ENCODE measurements around the gene IARS1. TPM values are rescaled to one million over a fixed set of nuclear protein-coding genes. Genes with fewer than 3 reads are reported as not detected.
A peak's percentile ranks its signal among the peaks of the same experiment; 100 is the strongest.

Gene IARS1
- polyA plus RNA-seq, 3 donors = 98.6 to 116 (median 115) TPM

GRCh38 chr9:92265154-92265553, 28.3 kb downstream of the IARS1 start:
- no peak for DNase-seq (ENCODE audit: extremely low read depth in 1 of 11, low read depth in 9 of 11, low spot score in 4 of 11)

- DNase-seq (ENCODE audit: extremely low read depth in 1 of 11, low read depth in 9 of 11, low spot score in 4 of 11) = no peak
Observed at GRCh38 chr9:92263131-92263530, 30.4 kb downstream of the IARS1 start.

GRCh38 chr9:92257327-92257726, 36.2 kb downstream of the IARS1 start:
- DNase-seq (ENCODE audit: extremely low read depth in 1 of 11, low read depth in 9 of 11, low spot score in 4 of 11) = no peak

- peak in 6 of 11 donors; percentile 33 to 54 (median 46) for DNase-seq (ENCODE audit: extremely low read depth in 1 of 11, low read depth in 9 of 11, low spot score in 4 of 11)
Observed at GRCh38 chr9:92254381-92255337, 38.8 kb downstream of the IARS1 start.

- DNase-seq (ENCODE audit: extremely low read depth in 1 of 11, low read depth in 9 of 11, low spot score in 4 of 11) = no peak
Observed at GRCh38 chr9:92253656-92254055, 39.8 kb downstream of the IARS1 start.

- no peak for DNase-seq (ENCODE audit: extremely low read depth in 1 of 11, low read depth in 9 of 11, low spot score in 4 of 11)
Observed at GRCh38 chr9:92247981-92248380, 45.5 kb downstream of the IARS1 start.

- no peak for DNase-seq (ENCODE audit: extremely low read depth in 1 of 11, low read depth in 9 of 11, low spot score in 4 of 11)
Observed at GRCh38 chr9:92247296-92247695, 46.2 kb downstream of the IARS1 start.

- DNase-seq (ENCODE audit: extremely low read depth in 1 of 11, low read depth in 9 of 11, low spot score in 4 of 11) = no peak
Observed at GRCh38 chr9:92245005-92245797, 48.3 kb downstream of the IARS1 start.

Other genes with a start within 250 kb of the IARS1 start
- gene SPTLC1, start 178.3 kb downstream of the IARS1 start, polyA plus RNA-seq (ENCODE audit: insufficient read length in 3 of 3) = 10 to 100 TPM; 85.3 to 98.0 (median 92.2) TPM
- 10 to 100 TPM; 41.8 to 61.8 (median 48.8) TPM for gene NOL8, start 31.7 kb upstream of the IARS1 start, polyA plus RNA-seq (ENCODE audit: insufficient read length in 3 of 3)
- 1 to 10 TPM; 5.5 to 8.3 (median 7.6) TPM for gene CENPP, start 32.3 kb upstream of the IARS1 start, polyA plus RNA-seq (ENCODE audit: insufficient read length in 3 of 3)
- gene OGN, start 110.9 kb upstream of the IARS1 start, polyA plus RNA-seq (ENCODE audit: insufficient read length in 3 of 3) = 10 to 100 TPM; 42.9 to 75.8 (median 49.0) TPM
- 1 to 10 TPM in 2 of 3 donors, under 1 TPM in 1; 0.86 to 2.8 (median 1.8) TPM for gene OMD, start 130.8 kb upstream of the IARS1 start, polyA plus RNA-seq (ENCODE audit: insufficient read length in 3 of 3)
- 10 to 100 TPM; 13.9 to 18.0 (median 14.1) TPM for gene ASPN, start 188.8 kb upstream of the IARS1 start, polyA plus RNA-seq (ENCODE audit: insufficient read length in 3 of 3)
- 10 to 100 TPM; 13.0 to 18.3 (median 14.1) TPM for gene ECM2, start 242.3 kb upstream of the IARS1 start, polyA plus RNA-seq (ENCODE audit: insufficient read length in 3 of 3)

Measured in renal cortex interstitium (tissue), 11 donors.